ENCODE measurements around the gene PRSS8. TPM values are rescaled to one million over a fixed set of nuclear protein-coding genes. Genes with fewer than 3 reads are reported as not detected.

Gene PRSS8
- total RNA-seq, 1 experiment from 2014 or later, result 108 TPM

DNA sequence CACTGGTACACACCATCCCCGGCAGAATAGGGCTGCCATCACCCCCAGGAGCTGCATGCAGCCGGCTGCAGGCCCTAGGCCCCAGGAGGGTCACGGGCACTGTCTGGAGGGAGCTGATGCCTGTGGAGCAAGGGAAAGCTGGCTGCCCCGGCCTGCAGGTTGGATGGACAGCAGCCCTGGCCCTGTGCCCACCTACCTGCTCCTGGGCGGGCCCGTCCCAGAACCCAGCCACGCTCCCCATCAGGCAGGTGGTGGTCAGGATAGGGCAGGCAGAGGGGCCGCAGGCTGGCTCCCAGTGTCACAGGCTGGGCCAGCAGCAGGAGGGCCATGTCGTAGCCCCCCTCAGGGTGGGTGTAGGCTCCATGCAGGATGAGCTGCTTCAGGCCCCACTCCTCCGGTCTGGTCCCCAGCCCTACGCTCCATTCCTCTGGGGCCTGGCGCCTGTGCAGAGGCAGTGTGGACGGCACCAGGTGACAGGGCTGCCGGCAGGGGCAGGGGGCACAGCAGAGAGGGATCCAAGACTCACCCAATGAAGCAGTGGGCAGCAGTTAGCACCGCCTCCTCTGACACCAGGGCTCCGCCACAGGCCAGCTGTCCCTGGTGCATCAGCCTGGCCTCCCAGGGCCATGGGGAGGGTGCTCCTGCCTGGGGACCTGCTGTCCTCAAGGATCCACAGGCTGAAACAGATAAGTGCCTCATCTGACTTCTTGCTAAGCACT, 50.8 kb downstream of the PRSS8 start:
- DNase-seq, result no peak
- Mint-ChIP-seq H3K4me1 (ENCODE audit: low read depth, unreplicated experiment) (no peaks in the 10 kb centered on the region), H3K27ac (ENCODE audit: unreplicated experiment) (no peak overlapping the region), H3K27me3 (ENCODE audit: unreplicated experiment) (no peaks in the 10 kb centered on the region), H3K9me3 (ENCODE audit: low read depth, unreplicated experiment) (no peaks in the 10 kb centered on the region), H3K36me3 (ENCODE audit: insufficient read depth, unreplicated experiment) (peaks cover 40% of the 10 kb centered on the region), H3K4me3 (ENCODE audit: low read depth, unreplicated experiment) (no peak overlapping the region)
- intact Hi-C loops (cut with micrococcal nuclease; ENCODE audit: unreplicated experiment), result no loop called here
- CTCF ChIA-PET, result interaction anchor here (1.4 kb wide), 1 partner anchor 99 kb away, joined by 4 read pairs; the partner anchor contains the start of gene HSD3B7
- TF ChIP-seq, protein P1, sequence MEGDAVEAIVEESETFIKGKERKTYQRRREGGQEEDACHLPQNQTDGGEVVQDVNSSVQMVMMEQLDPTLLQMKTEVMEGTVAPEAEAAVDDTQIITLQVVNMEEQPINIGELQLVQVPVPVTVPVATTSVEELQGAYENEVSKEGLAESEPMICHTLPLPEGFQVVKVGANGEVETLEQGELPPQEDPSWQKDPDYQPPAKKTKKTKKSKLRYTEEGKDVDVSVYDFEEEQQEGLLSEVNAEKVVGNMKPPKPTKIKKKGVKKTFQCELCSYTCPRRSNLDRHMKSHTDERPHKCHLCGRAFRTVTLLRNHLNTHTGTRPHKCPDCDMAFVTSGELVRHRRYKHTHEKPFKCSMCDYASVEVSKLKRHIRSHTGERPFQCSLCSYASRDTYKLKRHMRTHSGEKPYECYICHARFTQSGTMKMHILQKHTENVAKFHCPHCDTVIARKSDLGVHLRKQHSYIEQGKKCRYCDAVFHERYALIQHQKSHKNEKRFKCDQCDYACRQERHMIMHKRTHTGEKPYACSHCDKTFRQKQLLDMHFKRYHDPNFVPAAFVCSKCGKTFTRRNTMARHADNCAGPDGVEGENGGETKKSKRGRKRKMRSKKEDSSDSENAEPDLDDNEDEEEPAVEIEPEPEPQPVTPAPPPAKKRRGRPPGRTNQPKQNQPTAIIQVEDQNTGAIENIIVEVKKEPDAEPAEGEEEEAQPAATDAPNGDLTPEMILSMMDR (IDR thresholded peaks at IDR 0.05; ENCODE audit: unreplicated experiment), result no peak
- no TSS peak for BruUV-seq (replicated peaks)

DNA sequence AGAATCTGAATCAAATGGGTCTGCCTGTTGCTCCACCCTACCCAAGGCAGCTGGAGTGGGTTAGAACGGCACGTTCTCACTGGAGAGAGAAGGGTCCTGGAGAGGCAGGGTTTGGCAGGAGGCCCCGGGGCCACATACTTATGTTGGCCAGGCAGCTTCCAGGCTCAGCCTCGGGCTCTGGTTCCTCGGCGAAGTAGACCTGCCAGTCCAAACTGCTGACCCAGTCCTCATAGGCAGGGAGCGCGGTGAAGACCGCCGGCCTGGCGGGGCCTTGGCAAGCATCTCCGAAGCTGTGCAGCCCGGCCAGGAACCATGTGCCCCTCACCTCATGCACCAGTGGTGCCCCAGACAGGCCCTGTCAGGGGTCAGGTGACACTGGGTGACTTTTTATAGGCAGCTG, 51.5 kb downstream of the PRSS8 start:
- no peaks in the 10 kb centered on the region for H3K9me3 Mint-ChIP-seq (ENCODE audit: low read depth, unreplicated experiment)
- peaks cover 43% of the 10 kb centered on the region for H3K36me3 Mint-ChIP-seq (ENCODE audit: insufficient read depth, unreplicated experiment)
- intact Hi-C loops (cut with micrococcal nuclease; ENCODE audit: unreplicated experiment), result no loop called here
- BruUV-seq (replicated peaks), result no TSS peak
- TF ChIP-seq, protein P1 (IDR thresholded peaks at IDR 0.05; ENCODE audit: unreplicated experiment), result no peak
- no peaks in the 10 kb centered on the region for H3K27me3 Mint-ChIP-seq (ENCODE audit: unreplicated experiment)
- H3K4me3 Mint-ChIP-seq (ENCODE audit: low read depth, unreplicated experiment), result no peak overlapping the region
- no peaks in the 10 kb centered on the region for H3K4me1 Mint-ChIP-seq (ENCODE audit: low read depth, unreplicated experiment)
- DNase-seq, result no peak
- CTCF ChIA-PET, result interaction anchor here (0.6 to 1.4 kb wide), 2 partner anchors 97 to 99 kb away, joined by 3 to 4 read pairs; partner anchors contain the start of gene HSD3B7
- no peak overlapping the region for H3K27ac Mint-ChIP-seq (ENCODE audit: unreplicated experiment)

DNA sequence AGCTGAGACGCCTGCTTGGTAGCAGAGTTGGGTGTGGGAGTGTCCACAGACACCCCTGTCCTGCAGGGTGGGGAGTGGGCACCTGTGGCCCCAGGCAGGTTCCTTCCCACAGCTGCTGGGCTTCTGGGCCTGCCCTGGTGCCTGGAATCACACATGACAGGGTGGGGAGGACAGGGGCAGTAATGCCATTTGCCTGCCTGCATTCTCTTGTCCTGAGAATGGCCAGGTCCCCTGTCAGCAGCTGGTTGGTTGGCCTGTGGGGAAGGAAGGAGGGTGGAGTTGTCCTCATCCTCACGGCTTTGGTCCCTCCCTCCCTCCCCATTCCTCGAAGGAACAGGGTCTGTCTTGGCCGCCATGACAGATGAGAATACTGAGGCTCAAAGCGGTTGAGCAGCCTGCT, 52.0 kb downstream of the PRSS8 start:
- no peak overlapping the region for H3K4me3 Mint-ChIP-seq (ENCODE audit: low read depth, unreplicated experiment)
- intact Hi-C loops (cut with micrococcal nuclease; ENCODE audit: unreplicated experiment), result no loop called here
- H3K27ac Mint-ChIP-seq (ENCODE audit: unreplicated experiment), result no peak overlapping the region
- CTCF ChIA-PET, result no interaction called here
- peaks cover 45% of the 10 kb centered on the region for H3K36me3 Mint-ChIP-seq (ENCODE audit: insufficient read depth, unreplicated experiment)
- no TSS peak for BruUV-seq (replicated peaks)
- TF ChIP-seq, protein P1 (IDR thresholded peaks at IDR 0.05; ENCODE audit: unreplicated experiment), result no peak
- DNase-seq, result no peak
- no peaks in the 10 kb centered on the region for H3K27me3 Mint-ChIP-seq (ENCODE audit: unreplicated experiment)
- no peaks in the 10 kb centered on the region for H3K9me3 Mint-ChIP-seq (ENCODE audit: low read depth, unreplicated experiment)
- H3K4me1 Mint-ChIP-seq (ENCODE audit: low read depth, unreplicated experiment), result no peaks in the 10 kb centered on the region

DNA sequence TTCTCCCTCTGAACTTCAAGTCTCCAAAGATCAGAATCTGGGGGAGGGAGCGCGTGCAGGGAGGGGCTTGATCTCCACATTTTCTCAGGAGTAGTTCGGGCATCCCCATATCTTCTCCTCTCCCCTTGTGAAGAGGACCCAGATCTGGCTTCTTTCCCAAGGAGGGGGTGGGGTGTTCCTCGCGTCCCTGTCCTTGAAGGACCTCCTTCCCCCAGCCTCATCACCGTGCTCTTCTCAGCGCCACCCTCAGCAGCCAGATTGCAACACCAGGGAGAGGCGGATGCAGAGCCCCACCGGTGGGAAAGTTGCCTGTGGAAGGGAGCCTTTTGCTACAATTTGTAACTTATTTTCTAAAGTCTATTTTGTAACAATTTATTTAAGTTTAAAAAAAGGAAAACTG, 52.4 kb downstream of the PRSS8 start:
- Mint-ChIP-seq H3K9me3 (ENCODE audit: low read depth, unreplicated experiment) (no peaks in the 10 kb centered on the region), H3K27ac (ENCODE audit: unreplicated experiment) (no peak overlapping the region), H3K36me3 (ENCODE audit: insufficient read depth, unreplicated experiment) (peaks cover 45% of the 10 kb centered on the region), H3K4me1 (ENCODE audit: low read depth, unreplicated experiment) (no peaks in the 10 kb centered on the region), H3K27me3 (ENCODE audit: unreplicated experiment) (no peaks in the 10 kb centered on the region), H3K4me3 (ENCODE audit: low read depth, unreplicated experiment) (no peak overlapping the region)
- TF ChIP-seq, protein P1 (IDR thresholded peaks at IDR 0.05; ENCODE audit: unreplicated experiment), result no peak
- intact Hi-C loops (cut with micrococcal nuclease; ENCODE audit: unreplicated experiment), result no loop called here
- CTCF ChIA-PET, result no interaction called here
- BruUV-seq (replicated peaks), result no TSS peak
- DNase-seq, result no peak
